HG03457 (cell line): ENCODE data around the gene ATP8A2.
"Not testable (repeated sequence)": the region's sequence is repeated elsewhere in the genome, so short reads cannot be mapped to it uniquely, and the experiment has no call there.

Experiments used
- ATAC-seq: cut with Tn5 transposase; IDR thresholded peaks from one replicate; pipeline ENCODE4 v1.9.1; 2021; ENCODE audit warnings: moderate number of reproducible peaks; ENCODE audit not compliant: unreplicated experiment

The ATP8A2 gene

DNA sequence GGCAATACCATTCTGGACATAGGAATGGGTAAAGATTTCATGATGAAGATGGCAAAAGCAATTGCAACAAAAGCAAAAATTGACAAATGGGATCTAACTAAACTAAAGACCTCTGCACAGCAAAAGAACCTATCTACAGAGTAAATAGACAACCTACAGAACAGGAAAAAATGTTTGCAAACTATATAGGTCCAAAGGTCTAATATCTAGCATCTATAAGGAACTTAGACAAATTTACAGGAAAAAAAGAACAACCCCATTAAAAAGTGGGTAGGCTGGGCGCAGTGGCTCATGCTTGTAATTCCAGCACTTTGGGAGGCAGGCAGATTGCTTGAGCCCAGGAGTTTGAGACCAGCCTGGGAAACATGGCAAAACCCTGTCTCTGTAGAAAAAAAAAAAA lies 418.4 kb downstream of the ATP8A2 start:
- not testable (repeated sequence) for ATAC-seq

- ATAC-seq = no peak
These were observed 423.5 kb downstream of the ATP8A2 start for GRCh38 chr13:25795277-25795676.

DNA sequence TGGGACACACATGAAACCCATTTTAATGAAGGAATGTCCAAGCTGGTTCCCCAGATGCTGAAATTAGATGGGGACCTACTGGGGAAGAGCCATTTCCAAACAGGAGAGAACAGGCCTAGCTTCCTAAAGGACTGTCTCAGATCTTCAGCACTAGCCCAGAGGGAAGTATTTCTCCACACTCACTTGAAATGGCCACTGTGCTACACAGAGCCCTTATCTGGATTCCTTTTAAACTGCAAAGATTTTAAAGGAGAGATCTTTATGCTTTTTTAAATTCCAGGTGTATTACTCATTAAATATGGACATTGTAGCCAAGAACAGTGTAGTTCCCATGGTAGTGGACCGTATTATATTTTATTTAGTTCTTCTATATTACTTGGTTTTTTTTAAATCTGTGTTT lies 424.7 kb downstream of the ATP8A2 start:
- no peak for ATAC-seq

DNA sequence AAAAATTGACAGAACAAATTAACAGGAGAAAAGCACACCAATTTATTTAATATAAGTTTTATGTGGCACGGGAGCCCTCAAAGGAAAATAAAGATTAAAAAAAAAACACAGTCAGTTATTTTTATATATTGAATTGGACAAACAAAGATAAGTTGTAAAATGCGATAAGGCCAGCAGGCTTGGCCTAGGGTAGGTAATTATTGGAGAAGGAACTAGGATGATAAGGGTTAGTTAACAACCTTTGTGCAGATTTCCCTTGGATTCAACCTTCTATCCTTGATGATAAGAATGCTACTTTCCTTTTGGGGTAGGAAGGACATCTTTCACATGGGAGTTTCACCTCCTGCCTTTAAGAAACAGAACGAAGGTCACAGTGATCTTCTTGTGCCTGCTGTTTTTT lies 427.2 kb downstream of the ATP8A2 start:
- ATAC-seq = no peak

DNA sequence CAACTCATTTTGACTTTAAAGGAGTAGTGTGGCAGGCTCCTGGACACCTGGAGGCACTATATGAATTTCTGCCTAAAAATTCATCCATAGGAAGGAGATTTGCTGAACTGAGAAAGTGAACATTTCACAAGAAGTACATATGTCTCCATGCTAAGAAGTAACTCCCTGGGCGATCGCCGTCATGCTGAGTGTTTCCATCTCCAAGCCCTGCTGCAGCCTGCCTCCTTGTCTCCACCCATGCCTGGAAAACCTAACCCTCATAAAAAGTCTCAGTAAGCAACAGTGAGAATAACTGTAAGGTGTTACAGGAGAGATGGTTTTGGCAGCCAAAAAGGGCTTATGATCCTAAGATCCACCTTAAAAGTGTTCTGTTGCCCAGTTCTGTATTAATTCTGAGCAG lies 428.7 kb downstream of the ATP8A2 start:
- no peak for ATAC-seq

GRCh38 chr13:25802579-25802978 lies 430.8 kb downstream of the ATP8A2 start:
- no peak for ATAC-seq

- ATAC-seq = no peak
These were observed 431.9 kb downstream of the ATP8A2 start for GRCh38 chr13:25803641-25804040.

DNA sequence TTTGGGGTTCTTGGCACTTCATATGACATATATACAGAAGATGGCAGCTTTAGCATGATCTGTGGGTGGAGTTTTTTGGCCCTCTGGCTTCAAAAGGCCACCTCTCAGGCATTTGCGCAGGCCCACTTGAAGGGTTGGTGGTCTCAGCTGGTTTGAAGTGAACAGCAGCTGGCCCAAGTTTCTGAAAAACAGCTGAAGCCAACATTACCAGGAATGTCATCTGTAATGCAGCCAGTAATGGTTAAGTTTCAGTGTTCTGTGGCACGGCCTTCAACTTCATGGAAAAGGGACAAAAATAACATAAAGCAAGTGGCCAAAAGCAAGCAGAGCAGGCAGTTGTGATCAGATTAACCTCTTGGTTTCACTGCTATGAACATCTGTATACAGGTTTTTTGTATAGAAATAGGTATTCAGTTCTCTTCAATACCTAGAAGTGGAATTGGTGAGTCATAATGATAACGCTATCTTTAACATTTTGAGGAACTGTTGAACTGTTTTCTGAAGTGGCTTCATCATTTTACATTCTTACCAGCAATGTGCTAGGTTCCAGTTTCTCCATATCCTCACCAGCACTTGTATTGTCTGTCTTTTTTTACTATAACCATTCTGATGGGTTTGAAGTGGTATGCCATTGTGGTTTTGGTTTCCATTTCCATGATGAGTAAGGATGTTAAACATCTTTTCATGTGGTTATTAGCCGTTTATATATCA lies 434.6 kb downstream of the ATP8A2 start:
- peak; percentile 57 for ATAC-seq

- no peak for ATAC-seq
These were observed 435.8 kb downstream of the ATP8A2 start for GRCh38 chr13:25807562-25807961.

DNA sequence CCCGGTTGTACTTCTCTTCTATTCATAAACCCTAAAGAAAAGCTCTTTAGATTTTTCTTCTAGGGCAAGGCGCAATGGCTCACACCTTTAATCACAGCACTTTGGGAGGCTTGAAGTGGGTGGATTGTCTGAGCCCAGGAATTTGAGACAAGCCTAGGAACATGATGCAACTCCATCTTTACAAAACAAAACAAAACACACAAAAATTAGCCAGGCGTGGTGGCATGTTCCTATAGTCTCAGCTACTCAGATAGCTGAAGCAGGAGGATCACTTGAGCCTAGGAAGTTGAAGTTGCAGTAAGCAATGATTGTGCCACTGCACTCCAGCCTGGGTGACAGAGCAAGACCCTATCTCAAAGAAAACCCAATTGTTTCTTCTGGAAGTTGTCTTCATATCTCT lies 439.7 kb downstream of the ATP8A2 start:
- no peak for ATAC-seq

DNA sequence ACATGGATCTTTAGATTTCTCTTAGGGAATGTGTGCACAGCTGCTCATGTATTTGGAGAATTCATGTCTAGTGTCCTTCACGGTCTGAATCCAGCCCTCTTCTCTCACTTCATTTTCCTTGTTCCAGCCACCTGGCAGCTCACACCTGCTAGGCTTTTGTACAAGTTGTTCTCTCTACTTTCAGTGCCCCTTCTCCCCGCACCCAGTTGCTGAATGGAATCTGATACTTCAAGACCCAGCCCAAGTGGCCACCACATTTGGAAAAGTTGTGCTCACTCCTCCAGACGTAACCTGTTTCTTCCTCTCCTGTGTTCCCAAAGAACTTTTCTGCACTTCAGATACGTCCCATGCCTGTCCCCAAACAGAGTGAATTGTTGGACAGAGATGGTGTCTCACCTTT lies 444.5 kb downstream of the ATP8A2 start:
- no peak for ATAC-seq

- ATAC-seq = no peak
These were observed 448.2 kb downstream of the ATP8A2 start for GRCh38 chr13:25819856-25820530.

GRCh38 chr13:25821776-25822175 lies 450.0 kb downstream of the ATP8A2 start:
- no peak for ATAC-seq

DNA sequence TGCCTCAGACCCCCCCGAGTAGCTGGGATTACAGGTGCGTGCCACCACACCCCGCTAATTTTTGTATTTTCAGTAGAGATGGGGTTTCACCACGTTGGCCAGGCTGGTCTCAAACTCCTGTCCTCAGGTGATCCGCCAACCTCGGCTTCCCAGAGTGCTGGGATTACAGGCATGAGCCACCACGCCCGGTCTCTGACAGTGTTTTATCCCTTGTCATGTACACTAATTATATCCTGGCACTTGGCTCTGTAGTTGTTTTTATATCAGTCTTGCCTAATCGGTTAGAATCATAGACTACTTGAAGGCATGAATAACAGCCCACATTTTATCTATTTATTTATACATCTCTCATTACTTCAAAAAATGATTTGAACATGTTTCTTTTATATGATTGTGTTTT lies 455.4 kb downstream of the ATP8A2 start:
- ATAC-seq = not testable (repeated sequence)

- ATAC-seq = no peak
These were observed 456.2 kb downstream of the ATP8A2 start for GRCh38 chr13:25827831-25828465.

DNA sequence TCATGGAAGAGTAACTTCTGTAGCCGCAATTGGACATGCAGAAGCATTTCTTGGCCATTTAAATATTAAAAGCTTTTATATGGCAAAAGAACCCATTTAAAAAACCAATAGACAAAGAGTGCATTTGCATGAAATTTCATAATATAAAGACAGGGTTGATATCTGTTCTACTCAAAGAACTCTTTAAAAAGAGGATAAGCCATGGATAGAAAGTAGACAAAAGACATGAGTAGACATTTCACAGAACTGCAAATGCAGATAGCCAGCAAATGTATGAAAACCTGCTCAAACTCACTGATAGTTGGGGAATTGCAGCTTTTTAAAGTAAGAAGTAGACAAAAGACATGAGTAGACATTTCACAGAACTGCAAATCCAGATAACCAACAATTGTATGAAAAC lies 462.0 kb downstream of the ATP8A2 start:
- ATAC-seq = no peak

DNA sequence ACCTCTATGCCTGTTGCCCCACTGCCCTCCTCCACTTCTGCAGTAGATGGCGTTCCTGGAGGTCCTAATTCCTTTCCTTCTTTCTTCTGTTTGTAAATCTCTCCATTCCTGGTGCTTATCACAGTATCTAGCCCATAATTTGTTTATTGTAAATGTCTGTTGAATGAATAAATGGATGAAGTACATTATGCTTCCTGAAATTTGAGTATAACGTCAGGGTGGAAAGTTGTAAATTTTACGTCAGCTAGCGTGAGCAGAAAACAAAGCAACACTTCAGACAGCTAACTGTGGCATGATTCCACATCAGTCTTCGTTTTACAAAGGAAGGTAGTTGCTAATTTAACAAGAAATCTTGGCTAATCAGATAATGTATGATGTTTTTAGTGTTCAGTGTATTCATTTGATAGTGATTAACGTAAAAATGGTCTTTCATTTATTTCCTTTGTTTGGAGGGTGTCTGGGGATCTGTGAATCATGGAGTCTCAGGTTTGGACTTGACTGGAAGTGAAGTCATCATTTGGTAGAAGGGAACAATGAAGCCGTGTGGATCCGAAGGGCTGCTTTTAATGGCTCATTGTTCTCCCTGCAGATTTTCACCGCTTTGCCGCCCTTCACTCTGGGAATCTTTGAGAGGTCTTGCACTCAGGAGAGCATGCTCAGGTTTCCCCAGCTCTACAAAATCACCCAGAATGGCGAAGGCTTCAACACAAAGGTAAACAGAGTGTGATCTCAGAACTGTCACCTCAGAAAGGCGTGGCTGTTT lies 465.0 kb downstream of the ATP8A2 start:
- ATAC-seq = no peak

DNA sequence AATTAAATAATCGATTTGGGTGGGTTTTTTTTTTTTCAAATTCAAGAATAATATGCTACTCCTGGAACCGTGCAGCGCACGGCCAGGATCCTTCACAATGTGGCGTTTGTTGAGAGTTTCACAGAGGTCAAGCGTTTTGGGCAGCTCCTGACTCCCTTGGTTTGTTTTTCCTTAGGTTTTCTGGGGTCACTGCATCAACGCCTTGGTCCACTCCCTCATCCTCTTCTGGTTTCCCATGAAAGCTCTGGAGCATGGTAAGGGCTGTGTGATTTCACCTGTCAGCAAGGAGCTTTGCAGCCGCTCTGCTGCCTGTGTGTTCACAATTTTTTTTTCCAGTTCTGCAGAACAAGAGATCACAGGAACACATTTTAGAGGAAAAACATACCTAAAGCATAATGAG lies 467.6 kb downstream of the ATP8A2 start:
- no peak for ATAC-seq

DNA sequence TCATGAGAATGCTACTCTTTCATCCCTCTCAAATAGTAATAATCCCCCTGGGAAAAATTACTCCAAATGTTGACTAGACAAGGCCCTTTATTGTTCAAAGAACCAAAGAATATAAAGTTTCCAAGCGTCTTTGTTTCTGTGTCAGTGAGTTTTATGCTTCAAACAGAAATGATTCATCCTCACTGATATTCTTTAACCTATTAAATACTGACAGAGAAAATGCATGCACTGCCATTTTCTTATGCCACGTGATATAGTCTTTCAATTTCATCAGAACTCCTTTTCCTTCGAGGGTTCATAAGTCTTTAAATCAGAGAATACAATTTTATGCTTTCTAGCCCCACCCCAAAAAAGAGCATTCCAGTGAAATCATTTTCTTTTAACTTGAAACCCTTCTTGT lies 468.5 kb downstream of the ATP8A2 start:
- ATAC-seq = no peak

DNA sequence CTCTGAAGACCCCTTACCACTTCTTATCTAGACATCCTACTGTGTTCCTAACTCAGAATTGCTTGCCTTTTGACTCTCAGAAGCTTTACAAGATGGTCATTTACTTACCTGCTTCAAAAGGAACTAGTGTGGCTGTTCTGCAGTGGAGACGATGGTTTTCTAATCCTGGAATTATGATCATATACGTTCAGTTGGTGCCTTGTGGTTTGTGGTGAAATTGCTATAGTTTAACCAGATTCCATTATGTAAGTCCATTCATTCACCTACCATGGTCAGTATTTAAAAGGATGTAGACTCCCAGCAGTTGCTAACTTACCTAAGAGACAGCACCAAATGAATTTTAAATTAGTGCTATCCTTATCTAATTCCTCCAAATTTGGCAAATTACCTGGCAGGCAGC lies 469.2 kb downstream of the ATP8A2 start:
- no peak for ATAC-seq

- ATAC-seq = no peak
These were observed 471.9 kb downstream of the ATP8A2 start for GRCh38 chr13:25843692-25844091.
